Measurements from ENCODE around the gene SEMA3E. TPM values are rescaled to one million over a fixed set of nuclear protein-coding genes. Genes with fewer than 3 reads are reported as not detected.

Gene SEMA3E
- total RNA-seq, 1 donor = 0.43 TPM

- DNase-seq (ENCODE audit: low read depth) = no peak
- no peak for TF ChIP-seq CTCF (IDR thresholded peaks at IDR 0.05; ENCODE audit: insufficient read depth, low read depth, low read length)
- no peak overlapping the region for H3K4me3 ChIP-seq (ENCODE audit: low read depth, low read length)
These were observed 120.0 kb downstream of the SEMA3E start for GRCh38 chr7:83528925-83529423.

- DNase-seq (ENCODE audit: low read depth) = no peak
- no peak for TF ChIP-seq CTCF (IDR thresholded peaks at IDR 0.05; ENCODE audit: insufficient read depth, low read depth, low read length)
- H3K4me3 ChIP-seq (ENCODE audit: low read depth, low read length) = no peak overlapping the region
These were observed 124.5 kb downstream of the SEMA3E start for GRCh38 chr7:83524277-83525075.

- no peak for TF ChIP-seq CTCF (IDR thresholded peaks at IDR 0.05; ENCODE audit: insufficient read depth, low read depth, low read length)
- DNase-seq (ENCODE audit: low read depth) = no peak
- no peak overlapping the region for H3K4me3 ChIP-seq (ENCODE audit: low read depth, low read length)
These were observed 128.2 kb downstream of the SEMA3E start for GRCh38 chr7:83520726-83521125.

GRCh38 chr7:83519240-83519639 lies 129.7 kb downstream of the SEMA3E start:
- no peak for DNase-seq (ENCODE audit: low read depth)
- no peak for TF ChIP-seq CTCF (IDR thresholded peaks at IDR 0.05; ENCODE audit: insufficient read depth, low read depth, low read length)
- no peak overlapping the region for H3K4me3 ChIP-seq (ENCODE audit: low read depth, low read length)

- H3K4me3 ChIP-seq (ENCODE audit: low read depth, low read length) = no peak overlapping the region
- no peak for TF ChIP-seq CTCF (IDR thresholded peaks at IDR 0.05; ENCODE audit: insufficient read depth, low read depth, low read length)
- DNase-seq (ENCODE audit: low read depth) = no peak
These were observed 131.8 kb downstream of the SEMA3E start for GRCh38 chr7:83517035-83517700.

- TF ChIP-seq CTCF (IDR thresholded peaks at IDR 0.05; ENCODE audit: insufficient read depth, low read depth, low read length) = no peak
- no peak for DNase-seq (ENCODE audit: low read depth)
- H3K4me3 ChIP-seq (ENCODE audit: low read depth, low read length) = no peak overlapping the region
These were observed 134.0 kb downstream of the SEMA3E start for GRCh38 chr7:83514977-83515376.
